Measurements from ENCODE around the gene SNX33. TPM values are rescaled to one million over a fixed set of nuclear protein-coding genes. Genes with fewer than 3 reads are reported as not detected.

Gene SNX33
- total and polyA plus RNA-seq, 2 of the 13 experiments (the other 11 are each of a cell fraction or from before 2014, with no cell fraction given) = 11.0 to 11.6 TPM

GRCh38 chr15:75672646-75673425 is 25.1 kb downstream of the SNX33 start (continued):
- no peak for TF ChIP-seq ZNF121 (CRISPR knock-in tag; IDR thresholded peaks at IDR 0.05)
- no peak for TF ChIP-seq NAIF1 (CRISPR knock-in tag; IDR thresholded peaks at IDR 0.05; ENCODE audit: borderline replicate concordance)
- TF ChIP-seq SAP130 (CRISPR knock-in tag; IDR thresholded peaks at IDR 0.05; ENCODE audit: low read depth) = no peak; the same call in 1 of the 2 replicates
- TF ChIP-seq MYPOP (CRISPR knock-in tag; IDR thresholded peaks at IDR 0.05) = no peak
- TF ChIP-seq ZNF44 (CRISPR knock-in tag; IDR thresholded peaks at IDR 0.05) = no peak
- TF ChIP-seq POGZ (CRISPR knock-in tag; IDR thresholded peaks at IDR 0.05) = no peak
- TF ChIP-seq ZNF703 (CRISPR knock-in tag; IDR thresholded peaks at IDR 0.05; ENCODE audit: borderline replicate concordance) = no peak
- TF ChIP-seq ZFX (CRISPR knock-in tag; IDR thresholded peaks at IDR 0.05; ENCODE audit: low read depth) = 0 out of 2 replicates have a peak, but pooled peaks have one; percentile 4
- no peak for TF ChIP-seq TGIF2 (CRISPR knock-in tag; IDR thresholded peaks at IDR 0.05)
- peak; percentile 44; the same call in 1 of the 2 replicates for TF ChIP-seq ZNF687 (CRISPR knock-in tag; IDR thresholded peaks at IDR 0.05)
- TF ChIP-seq NR3C1 (CRISPR knock-in tag; IDR thresholded peaks at IDR 0.05) = no peak
- TF ChIP-seq ZNF768 (CRISPR knock-in tag; IDR thresholded peaks at IDR 0.05) = 0 out of 2 replicates have a peak, but pooled peaks have one; percentile 10
- TF ChIP-seq KLF9 (CRISPR knock-in tag; IDR thresholded peaks at IDR 0.05; ENCODE audit: low read depth) = no peak
- no peak for TF ChIP-seq ZNF724P (CRISPR knock-in tag; IDR thresholded peaks at IDR 0.05; ENCODE audit: borderline replicate concordance)
- TF ChIP-seq NKX3-1 (CRISPR knock-in tag; IDR thresholded peaks at IDR 0.05) = no peak
- 0 out of 2 replicates have a peak, but pooled peaks have one; percentile 15 for TF ChIP-seq UBTF (CRISPR knock-in tag; IDR thresholded peaks at IDR 0.05)
- no peak for TF ChIP-seq ZNF138 (CRISPR knock-in tag; IDR thresholded peaks at IDR 0.05; ENCODE audit: low read depth)
- TF ChIP-seq PRDM4 (CRISPR knock-in tag; IDR thresholded peaks at IDR 0.05; ENCODE audit: borderline replicate concordance) = no peak
- TF ChIP-seq MAFF (IDR thresholded peaks at IDR 0.05; ENCODE audit: low read depth, low read length) = no peak
- TF ChIP-seq FOXP1 (IDR thresholded peaks at IDR 0.05) = no peak
- no peak for TF ChIP-seq FOXP1 (CRISPR knock-in tag; IDR thresholded peaks at IDR 0.05)
